GM12878 (cell line): ENCODE data around the gene PEAR1. TPM values are rescaled to one million over a fixed set of nuclear protein-coding genes. Genes with fewer than 3 reads are reported as not detected.

Source experiments
- ATAC-seq: fragments of 200-7000 bp; cut with Tn5 transposase; 3 replicates; pipeline ENCODE4 v1.9.1; 2020; ENCODE audit warnings: mild to moderate bottlenecking, moderate library complexity
- BruUV-seq: library from RNA; stranded (reverse); fragments of 400-500 nt; replicated peaks from 2 replicates; lab custom pipeline; 2021; lab: Mats Ljungman, UMichigan
- CTCF ChIA-PET: fragments of 300-600 bp; sonication (Branson Sonifier 250); formaldehyde crosslinking; extraction: SDS; loops from one replicate; lab custom pipeline; 2021; ENCODE audit warnings: inconsistent platforms; lab: Yijun Ruan, JAX
- POLR2A ChIA-PET: fragments of 350-600 bp; formaldehyde crosslinking; extraction: SDS; loops from one replicate; lab custom pipeline; 2021; ENCODE audit warnings: inconsistent platforms; lab: Charles Lee
- RAD21 ChIA-PET: fragments of 300-600 bp; sonication (Branson Sonifier 250); formaldehyde crosslinking; loops from one replicate; lab custom pipeline; 2023; ENCODE audit warnings: antibody characterized with exemption; ENCODE audit not compliant: unreplicated experiment; lab: Charles Lee
- SMC1A ChIA-PET: fragments of 300-600 bp; sonication (Branson Sonifier 250); formaldehyde crosslinking; loops from one replicate; lab custom pipeline; 2023; ENCODE audit not compliant: unreplicated experiment, uncharacterized antibody; lab: Charles Lee
- DNase-seq: peaks from one replicate; pipeline ENCODE4 v3.0.0-alpha.2; 2011; ENCODE audit warnings: low read depth, low spot score
- FAIRE-seq: peaks from 3 replicates; lab custom pipeline; 2011; peaks lifted over from hg19 to GRCh38; lab: Jason Lieb, UNC
- H2AFZ ChIP-seq: 2 replicates; pipeline ENCODE4 v1.6.0; 2011; ENCODE audit warnings: low read depth, low read length, control low read depth; ENCODE audit not compliant: control insufficient read depth
- H3K27ac ChIP-seq: 2 replicates; pipeline ENCODE4 v1.5.1; 2011; ENCODE audit warnings: control low read depth; ENCODE audit not compliant: control insufficient read depth, insufficient read depth
- H3K27me3 ChIP-seq, 2 experiments: replicated peaks in 1 of 2; 2 replicates each; pipeline versions ENCODE4 v1.6.0 to v1.6.1; 2011; ENCODE audit warnings: low read length in 1 of 2; ENCODE audit not compliant: control insufficient read depth in 2 of 2, insufficient read depth in 2 of 2
- H3K36me3 ChIP-seq, 2 experiments: 2 replicates each; pipeline ENCODE4 v1.5.1; 2011; ENCODE audit warnings: low read length in 1 of 2; ENCODE audit not compliant: control insufficient read depth in 2 of 2, insufficient read depth in 2 of 2
- H3K4me1 ChIP-seq: 2 replicates; pipeline ENCODE4 v1.6.1; 2011; ENCODE audit warnings: mild to moderate bottlenecking, low read length, moderate library complexity, mixed read lengths; ENCODE audit not compliant: control insufficient read depth, insufficient read depth
- H3K4me2 ChIP-seq: 2 replicates; pipeline ENCODE4 v1.6.0; 2011; ENCODE audit warnings: control low read depth; ENCODE audit not compliant: control insufficient read depth, insufficient read depth
- H3K4me3 ChIP-seq: fragments of 200-600 bp; sonication (generic); 2 replicates; pipeline ENCODE4 v1.5.1; 2016
- H3K79me2 ChIP-seq: 2 replicates; pipeline ENCODE4 v1.6.0; 2011; ENCODE audit warnings: low read length; ENCODE audit not compliant: control insufficient read depth, insufficient read depth
- H3K9ac ChIP-seq: 2 replicates; pipeline ENCODE4 v1.8.0; 2011; ENCODE audit warnings: low read length, control low read depth, mixed read lengths; ENCODE audit not compliant: control insufficient read depth, insufficient read depth
- H3K9me3 ChIP-seq: replicated peaks from 3 replicates; pipeline ENCODE4 v1.5.1; 2011; ENCODE audit warnings: mild to moderate bottlenecking, low read length; ENCODE audit not compliant: control insufficient read depth, insufficient read depth
- H4K20me1 ChIP-seq: 2 replicates; pipeline ENCODE4 v1.6.0; 2011; ENCODE audit not compliant: control insufficient read depth, insufficient read depth
- BCLAF1 ChIP-seq: fragments of 450-650 bp; IDR thresholded peaks from 2 replicates; pipeline ENCODE4 v1.6.1; 2017; ENCODE audit warnings: antibody characterized with exemption, mild to moderate bottlenecking, moderate library complexity
- CHD1 ChIP-seq: IDR thresholded peaks from 2 replicates; pipeline ENCODE4 v1.6.1; 2012; ENCODE audit warnings: low read depth, low read length, improper control_type of control experiment
- E4F1 ChIP-seq: fragments of 450-650 bp; IDR thresholded peaks from 2 replicates; pipeline ENCODE4 v1.6.1; 2018; ENCODE audit warnings: borderline replicate concordance, mild to moderate bottlenecking; ENCODE audit not compliant: partially characterized antibody
- IKZF1 ChIP-seq: fragments of 450-650 bp; conservative IDR thresholded peaks from 2 replicates; pipeline ENCODE4 v1.6.1; 2017; ENCODE audit warnings: antibody characterized with exemption, mild to moderate bottlenecking
- IRF5 ChIP-seq: fragments of 450-650 bp; IDR thresholded peaks from 2 replicates; pipeline ENCODE4 v1.6.1; 2017; ENCODE audit warnings: borderline replicate concordance
- PAX5 ChIP-seq: IDR thresholded peaks from 2 replicates; pipeline ENCODE4 v1.6.1; 2011; ENCODE audit warnings: low read depth, low read length, borderline replicate concordance
- POLR2A ChIP-seq: IDR thresholded peaks from 2 replicates; pipeline ENCODE4 v1.6.1; 2011; ENCODE audit warnings: low read depth, mild to moderate bottlenecking, low read length
- POLR2AphosphoS5 ChIP-seq: IDR thresholded peaks from 2 replicates; pipeline ENCODE4 v1.6.1; 2011; ENCODE audit warnings: mild to moderate bottlenecking, low read length, inconsistent platforms
- SMC3 ChIP-seq: IDR thresholded peaks from 2 replicates; pipeline ENCODE4 v1.6.1; 2011; ENCODE audit warnings: low read length, improper control_type of control experiment, borderline replicate concordance
- SUPT20H ChIP-seq: IDR thresholded peaks from 2 replicates; pipeline ENCODE4 v1.6.1; 2011; ENCODE audit warnings: low read depth, mild to moderate bottlenecking, low read length, moderate library complexity, borderline replicate concordance; ENCODE audit not compliant: control insufficient read depth
- WGBS: methylation state at CpG from one replicate; pipeline ENCODE4 v1.1.6; 2016; ENCODE audit warnings: low lambda C conversion rate; ENCODE audit not compliant: insufficient replicate concordance, insufficient coverage; ENCODE audit errors: missing lambda C conversion rate; 5-methylcytosine and 5-hydroxymethylcytosine counted together
- in situ Hi-C: fragments of 300-500 bp; cut with MboI; formaldehyde crosslinking; loops from 9 replicates; pipeline ENCODE4 v1.14.3; 2018; ENCODE audit warnings: mixed read lengths
- intact Hi-C: fragments of 100-400 bp; cut with micrococcal nuclease; formaldehyde crosslinking; loops from one replicate; pipeline ENCODE4 v1.14.2; 2022; ENCODE audit not compliant: unreplicated experiment
- polyA plus RNA-seq, 11 experiments: library from polyadenylated mRNA; depleted of rRNA in 4 of 11; unstranded in 6 of 11; stranded (reverse) in 5 of 11; fragments of >200 nt; fragmentation: Nextera tagmentation in 4 of 11; fragmentation: Illumina TruSeq in 1 of 11; extraction: Ambion mirVana in 4 of 11; extraction: Trizol in 1 of 11; gene quantifications; 1 replicate in 1 of 11; 2 replicates in 10 of 11; pipeline versions ENCODE4 v1.2.1 to v1.2.3, GENCODE V29; 2011 to 2016; ENCODE audit warnings: inconsistent platforms in 2 of 11, missing spikeins in 2 of 11, low read depth in 1 of 11
- total RNA-seq, 4 experiments: library from RNA; depleted of rRNA in 3 of 4; stranded (reverse); fragments of >200 nt in 3 of 4; fragmentation: Illumina TruSeq in 1 of 4; extraction: Trizol in 1 of 4; gene quantifications; 2 replicates each; pipeline versions ENCODE4 v1.2.1 to v1.2.3, GENCODE V29; 2013 to 2021

Gene PEAR1
- total and polyA plus RNA-seq, 10 of the 15 experiments (the other 5 are each of a cell fraction or from before 2014, with no cell fraction given): not detected

GRCh38 chr1:156933136-156933535 is 39.6 kb downstream of the PEAR1 start:
- DNase-seq (no peak), FAIRE-seq (no peak), ATAC-seq (no peak)
- H3K9ac ChIP-seq: no peak overlapping the region
- 47% methylated on average over 6 of the region's 6 CpGs for WGBS
- no peak overlapping the region for H3K4me3 ChIP-seq
- intact Hi-C loops (no loop called here), in situ Hi-C loops (no loop called here)
- ChIA-PET CTCF (interaction anchor here (1.8 to 2.8 kb wide), 2 partner anchors 43 to 141 kb away, joined by 7 to 8 read pairs; no protein-coding TSS in a partner anchor), SMC1A (no interaction called here), POLR2A (no interaction called here), RAD21 (interaction anchor here (1.4 to 1.6 kb wide), 2 partner anchors 110 to 207 kb away, joined by 3 to 4 read pairs; no protein-coding TSS in a partner anchor)
- no peak overlapping the region for H3K27ac ChIP-seq
- H3K79me2 ChIP-seq: no peaks in the 10 kb centered on the region
- H3K27me3 ChIP-seq: peaks cover 0 to 2% of the 10 kb centered on the region in 2 experiments; a peak in 3 of 4 replicates
- no peak overlapping the region for H2AFZ ChIP-seq
- no peak for TF ChIP-seq POLR2AphosphoS5
- TF ChIP-seq E4F1: no peak
- no peak for TF ChIP-seq SMC3
- TF ChIP-seq SUPT20H: no peak
- no peak for TF ChIP-seq POLR2A
- no peak for TF ChIP-seq CHD1
- TF ChIP-seq IKZF1: no peak
- no peak for TF ChIP-seq BCLAF1
- TF ChIP-seq PAX5: no peak
- TF ChIP-seq IRF5: no peak
- peaks cover 0 to 1% of the 10 kb centered on the region in 2 experiments; a peak in 2 of 4 replicates for H3K36me3 ChIP-seq
- H4K20me1 ChIP-seq: no peaks in the 10 kb centered on the region
- no peaks in the 10 kb centered on the region for H3K9me3 ChIP-seq
- no peak overlapping the region for H3K4me2 ChIP-seq
- no peaks in the 10 kb centered on the region; the same call in 1 of the 2 replicates for H3K4me1 ChIP-seq
- BruUV-seq: no TSS peak
